Measurements from ENCODE around the gene DCANP1. TPM values are rescaled to one million over a fixed set of nuclear protein-coding genes. Genes with fewer than 3 reads are reported as not detected.

Gene DCANP1
- total and polyA plus RNA-seq, 2 donors (not counting 3 experiments of a cell fraction or from before 2014, with no cell fraction given): not detected

- no peaks in the 10 kb centered on the region for H3K4me1 ChIP-seq (ENCODE audit: control insufficient read depth, extremely low read depth, insufficient read depth, low read length)
- H3K27ac ChIP-seq (ENCODE audit: insufficient read depth, low read depth, low read length): no peak overlapping the region
- DNase-seq (ENCODE audit: low read depth, low spot score) (no peak), FAIRE-seq (no peak)
- peaks cover 26 to 30% of the 10 kb centered on the region in 2 experiments for H3K27me3 ChIP-seq (ENCODE audit: control insufficient read depth in 2 of 2, insufficient read depth in 2 of 2, low read length in 2 of 2)
- intact Hi-C loops (cut with micrococcal nuclease): no loop called here
- H3K9ac ChIP-seq (replicated peaks; ENCODE audit: extremely low read depth, insufficient read depth, low read length): no peak overlapping the region
- no peaks in the 10 kb centered on the region for H4K20me1 ChIP-seq (replicated peaks; ENCODE audit: control insufficient read depth, extremely low read depth, insufficient read depth, low read length)
- H3K4me3 ChIP-seq (replicated peaks in 1 of 3; ENCODE audit: insufficient read depth in 1 of 3, low read depth in 1 of 3, low read length in 3 of 3): no peak overlapping the region
- dilution Hi-C loops (cut with MboI; ENCODE audit: extremely low pct_ligation_motif_present, low sequenced_read_pairs): no loop called here
- H3K9me1 ChIP-seq (replicated peaks; ENCODE audit: control insufficient read depth, extremely low read depth, insufficient read depth, low read length): no peaks in the 10 kb centered on the region
- ChIA-PET CTCF (interaction anchor here (1.0 to 7.4 kb wide), 6 partner anchors 11 to 87 kb away, joined by 3 to 61 read pairs (median 6); no protein-coding TSS in a partner anchor), POLR2A (no interaction called here)
- H3K4me2 ChIP-seq (ENCODE audit: insufficient read depth, low read length): no peak overlapping the region
- H3K36me3 ChIP-seq (ENCODE audit: control insufficient read depth in 2 of 2, extremely low read depth in 1 of 2, insufficient read depth in 2 of 2, low read length in 2 of 2): no peaks in the 10 kb centered on the region
- H2AFZ ChIP-seq (ENCODE audit: low read depth, low read length): no peak overlapping the region
- TF ChIP-seq MYC (IDR thresholded peaks at IDR 0.05; ENCODE audit: low read depth, low read length): no peak
- TF ChIP-seq POLR2AphosphoS5 (IDR thresholded peaks at IDR 0.05; ENCODE audit: insufficient read depth, low read depth, low read length): no peak
- no peak for TF ChIP-seq MAX (IDR thresholded peaks at IDR 0.05; ENCODE audit: insufficient read depth, insufficient read length)
- no peak for TF ChIP-seq FOS (IDR thresholded peaks at IDR 0.05; ENCODE audit: borderline replicate concordance, insufficient read depth, low read length)
- no peak for TF ChIP-seq CTCF (IDR thresholded peaks at IDR 0.05; ENCODE audit: extremely low read depth in 1 of 2, insufficient read depth in 1 of 2, low read depth in 1 of 2, low read length in 2 of 2)
- no peak for TF ChIP-seq POLR2A (IDR thresholded peaks at IDR 0.05; ENCODE audit: low read depth, low read length)
- no peak for TF ChIP-seq GATA2 (IDR thresholded peaks at IDR 0.05; ENCODE audit: insufficient read depth, insufficient read length, low read depth, low read length)
- no peak for TF ChIP-seq JUN (IDR thresholded peaks at IDR 0.05; ENCODE audit: borderline replicate concordance, insufficient read depth, insufficient read length, low read depth)
- no peak for TF ChIP-seq EZH2 (IDR thresholded peaks at IDR 0.05; ENCODE audit: borderline replicate concordance, low read depth, low read length, severe bottlenecking)
- BruUV-seq (replicated peaks): no TSS peak
- H3K79me2 ChIP-seq (ENCODE audit: control insufficient read depth, insufficient read depth, low read length): no peaks in the 10 kb centered on the region
- H3K9me3 ChIP-seq (replicated peaks; ENCODE audit: control insufficient read depth, insufficient read depth, low read length): no peaks in the 10 kb centered on the region
Observed at GRCh38 chr5:135478938-135479337, 31.8 kb upstream of the DCANP1 start.

Measured in endothelial cell of umbilical vein (primary cell).